ENCODE results near the gene C16orf89. TPM values are rescaled to one million over a fixed set of nuclear protein-coding genes. Genes with fewer than 3 reads are reported as not detected.

The C16orf89 gene
- total RNA-seq, 1 experiment from 2014 or later: not detected

- BruUV-seq (replicated peaks): no TSS peak
- DNase-seq (ENCODE audit: low spot score): no peak
- POLR2A ChIA-PET (ENCODE audit: low non-redundant PET): no interaction called here
Measured at GRCh38 chr16:5007256-5007655, 58.5 kb downstream of the C16orf89 start.

GRCh38 chr16:5006348-5007193 lies 59.2 kb downstream of the C16orf89 start:
- no peak overlapping the region for H3K27ac ChIP-seq (ENCODE audit: low read depth, low read length, poor library complexity, severe bottlenecking)
- BruUV-seq (replicated peaks): no TSS peak
- H3K27me3 ChIP-seq (replicated peaks; ENCODE audit: insufficient read depth, low read depth, low read length, poor library complexity): peaks cover 29% of the 10 kb centered on the region
- POLR2A ChIA-PET (ENCODE audit: low non-redundant PET): no interaction called here
- no peak for TF ChIP-seq EZH2 (IDR thresholded peaks at IDR 0.05; ENCODE audit: borderline replicate concordance, low read depth, low read length, poor library complexity, severe bottlenecking)
- no peak for TF ChIP-seq CTCF (conservative IDR thresholded peaks at IDR 0.05; ENCODE audit: low read depth, low read length)
- no peaks in the 10 kb centered on the region for H3K9me3 ChIP-seq (ENCODE audit: low read depth, low read length, poor library complexity, severe bottlenecking)
- CTCF ChIA-PET: no interaction called here
- H3K4me1 ChIP-seq (ENCODE audit: insufficient read depth, low read length, poor library complexity, severe bottlenecking): no peaks in the 10 kb centered on the region
- no peak overlapping the region for H3K4me3 ChIP-seq (ENCODE audit: low read depth, low read length, poor library complexity, severe bottlenecking)
- intact Hi-C loops (cut with micrococcal nuclease; ENCODE audit: unreplicated experiment): no loop called here
- DNase-seq (ENCODE audit: low spot score): no peak
- H3K36me3 ChIP-seq (ENCODE audit: insufficient read depth, low read length, poor library complexity, severe bottlenecking): no peaks in the 10 kb centered on the region

More at GRCh38 chr16:5007256-5007655, 58.5 kb downstream of the C16orf89 start:
- peaks cover 36% of the 10 kb centered on the region for H3K27me3 ChIP-seq (replicated peaks; ENCODE audit: insufficient read depth, low read depth, low read length, poor library complexity)
- H3K27ac ChIP-seq (ENCODE audit: low read depth, low read length, poor library complexity, severe bottlenecking): no peak overlapping the region
- CTCF ChIA-PET: no interaction called here
- no peaks in the 10 kb centered on the region for H3K4me1 ChIP-seq (ENCODE audit: insufficient read depth, low read length, poor library complexity, severe bottlenecking)
- TF ChIP-seq EZH2 (IDR thresholded peaks at IDR 0.05; ENCODE audit: borderline replicate concordance, low read depth, low read length, poor library complexity, severe bottlenecking): no peak
- no peak for TF ChIP-seq CTCF (conservative IDR thresholded peaks at IDR 0.05; ENCODE audit: low read depth, low read length)
- no peaks in the 10 kb centered on the region for H3K36me3 ChIP-seq (ENCODE audit: insufficient read depth, low read length, poor library complexity, severe bottlenecking)
- intact Hi-C loops (cut with micrococcal nuclease; ENCODE audit: unreplicated experiment): no loop called here
- no peak overlapping the region for H3K4me3 ChIP-seq (ENCODE audit: low read depth, low read length, poor library complexity, severe bottlenecking)
- no peaks in the 10 kb centered on the region for H3K9me3 ChIP-seq (ENCODE audit: low read depth, low read length, poor library complexity, severe bottlenecking)

GRCh38 chr16:5005916-5006315 lies 59.8 kb downstream of the C16orf89 start:
- ChIA-PET POLR2A (ENCODE audit: low non-redundant PET) (no interaction called here), CTCF (no interaction called here)
- no peak for DNase-seq (ENCODE audit: low spot score)

More at GRCh38 chr16:5005916-5006315, 59.8 kb downstream of the C16orf89 start:
- BruUV-seq (replicated peaks): no TSS peak
- H3K27ac ChIP-seq (ENCODE audit: low read depth, low read length, poor library complexity, severe bottlenecking): no peak overlapping the region
- no peaks in the 10 kb centered on the region for H3K9me3 ChIP-seq (ENCODE audit: low read depth, low read length, poor library complexity, severe bottlenecking)
- peaks cover 22% of the 10 kb centered on the region for H3K27me3 ChIP-seq (replicated peaks; ENCODE audit: insufficient read depth, low read depth, low read length, poor library complexity)
- no peak overlapping the region for H3K4me3 ChIP-seq (ENCODE audit: low read depth, low read length, poor library complexity, severe bottlenecking)
- H3K36me3 ChIP-seq (ENCODE audit: insufficient read depth, low read length, poor library complexity, severe bottlenecking): no peaks in the 10 kb centered on the region
- no peak for TF ChIP-seq CTCF (conservative IDR thresholded peaks at IDR 0.05; ENCODE audit: low read depth, low read length)
- no peak for TF ChIP-seq EZH2 (IDR thresholded peaks at IDR 0.05; ENCODE audit: borderline replicate concordance, low read depth, low read length, poor library complexity, severe bottlenecking)
- intact Hi-C loops (cut with micrococcal nuclease; ENCODE audit: unreplicated experiment): no loop called here
- no peaks in the 10 kb centered on the region for H3K4me1 ChIP-seq (ENCODE audit: insufficient read depth, low read length, poor library complexity, severe bottlenecking)

Measured in A673 (cell line).